WI38 (cell line): ENCODE data around the gene BCL11A.

ENCODE experiments used
- H3K4me3 ChIP-seq: 2 replicates; pipeline ENCODE4 v1.5.1; 2011; ENCODE audit warnings: low read depth, mild to moderate bottlenecking, control low read depth, low read length
- TF ChIP-seq, protein P1 (sequence below): IDR thresholded peaks from 2 replicates; pipeline ENCODE4 v1.5.1; 2012; ENCODE audit warnings: low read depth, mild to moderate bottlenecking, control low read depth, low read length

Gene BCL11A

DNA sequence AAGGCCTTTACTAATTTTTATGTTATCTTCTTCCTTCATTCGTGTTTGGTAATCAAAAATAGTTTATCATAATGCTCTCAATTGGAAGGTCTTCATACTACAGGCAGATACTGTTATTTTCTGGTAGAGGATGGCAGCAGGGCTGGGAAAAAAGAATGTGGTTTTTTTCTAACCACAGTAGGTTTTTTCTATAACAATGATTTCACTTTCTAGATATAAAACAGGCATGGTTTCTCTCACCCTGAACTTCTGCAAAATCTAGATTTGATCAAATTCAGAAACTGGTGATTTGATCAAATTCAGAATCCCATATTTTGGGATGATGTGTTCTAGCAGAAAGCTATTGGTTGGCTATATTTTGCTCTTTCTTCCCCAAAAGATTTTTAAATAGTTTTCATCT lies 27.6 kb downstream of the BCL11A start:
- no peak overlapping the region for H3K4me3 ChIP-seq
- TF ChIP-seq, protein P1, sequence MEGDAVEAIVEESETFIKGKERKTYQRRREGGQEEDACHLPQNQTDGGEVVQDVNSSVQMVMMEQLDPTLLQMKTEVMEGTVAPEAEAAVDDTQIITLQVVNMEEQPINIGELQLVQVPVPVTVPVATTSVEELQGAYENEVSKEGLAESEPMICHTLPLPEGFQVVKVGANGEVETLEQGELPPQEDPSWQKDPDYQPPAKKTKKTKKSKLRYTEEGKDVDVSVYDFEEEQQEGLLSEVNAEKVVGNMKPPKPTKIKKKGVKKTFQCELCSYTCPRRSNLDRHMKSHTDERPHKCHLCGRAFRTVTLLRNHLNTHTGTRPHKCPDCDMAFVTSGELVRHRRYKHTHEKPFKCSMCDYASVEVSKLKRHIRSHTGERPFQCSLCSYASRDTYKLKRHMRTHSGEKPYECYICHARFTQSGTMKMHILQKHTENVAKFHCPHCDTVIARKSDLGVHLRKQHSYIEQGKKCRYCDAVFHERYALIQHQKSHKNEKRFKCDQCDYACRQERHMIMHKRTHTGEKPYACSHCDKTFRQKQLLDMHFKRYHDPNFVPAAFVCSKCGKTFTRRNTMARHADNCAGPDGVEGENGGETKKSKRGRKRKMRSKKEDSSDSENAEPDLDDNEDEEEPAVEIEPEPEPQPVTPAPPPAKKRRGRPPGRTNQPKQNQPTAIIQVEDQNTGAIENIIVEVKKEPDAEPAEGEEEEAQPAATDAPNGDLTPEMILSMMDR: no peak

DNA sequence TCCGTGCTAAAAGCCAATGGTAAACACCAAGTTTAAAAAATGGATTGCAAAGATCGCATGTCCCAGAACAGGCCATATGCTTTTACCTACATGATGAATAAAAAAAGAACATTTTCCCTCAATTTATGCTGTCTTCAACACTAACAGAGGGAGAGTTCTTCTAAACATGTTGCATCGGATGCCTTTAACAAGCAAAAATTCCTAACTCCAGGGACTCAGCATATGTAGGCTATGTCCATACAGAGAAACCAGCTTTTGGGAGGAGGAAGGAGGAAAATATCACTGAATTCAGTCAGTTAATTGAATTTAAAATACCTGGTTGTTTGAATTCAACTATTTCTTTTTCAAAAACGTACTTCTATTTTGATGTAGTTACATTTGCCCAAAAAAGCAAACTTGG lies 28.6 kb downstream of the BCL11A start:
- TF ChIP-seq, protein P1: no peak
- no peak overlapping the region for H3K4me3 ChIP-seq

DNA sequence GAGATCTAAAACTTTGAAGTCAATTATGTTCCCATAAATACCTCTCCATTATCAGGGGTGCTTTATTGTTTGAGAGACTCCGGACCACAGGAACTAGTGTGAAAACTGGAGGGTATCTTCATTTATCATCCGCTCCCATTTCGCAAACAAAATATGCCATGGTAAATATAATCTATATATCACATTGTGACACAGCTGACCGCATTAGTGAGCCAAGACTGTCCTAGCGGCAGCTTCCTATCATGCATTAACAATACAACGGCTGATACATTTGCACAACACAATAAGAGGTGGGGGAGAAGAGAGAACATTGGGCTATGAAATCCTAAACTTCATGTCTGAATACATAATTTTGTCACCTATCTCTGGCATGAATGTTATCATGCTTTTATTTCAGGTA lies 29.5 kb downstream of the BCL11A start:
- TF ChIP-seq, protein P1: no peak

DNA sequence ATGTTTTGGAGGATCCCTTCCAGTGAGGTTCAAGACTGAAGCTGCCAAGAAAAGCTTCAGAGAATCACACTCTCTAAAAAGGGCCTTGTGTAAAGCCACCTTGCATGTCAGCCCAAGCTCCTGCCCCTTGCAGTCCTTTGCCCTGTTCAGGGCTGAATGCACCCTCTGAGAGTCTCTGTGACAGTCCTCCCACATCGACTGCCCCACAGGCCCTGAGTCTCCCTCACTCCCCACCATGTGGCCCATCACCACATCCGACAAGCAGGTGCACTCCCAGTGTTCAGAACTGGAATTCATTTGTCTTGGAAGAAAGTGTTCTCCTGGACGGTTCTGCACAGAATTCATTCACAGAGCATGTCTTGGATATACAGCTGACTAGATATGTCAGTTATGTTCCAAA lies 31.0 kb downstream of the BCL11A start:
- TF ChIP-seq, protein P1: no peak
- no peak overlapping the region for H3K4me3 ChIP-seq

More for the DNA sequence above, 29.5 kb downstream of the BCL11A start:
- no peak overlapping the region for H3K4me3 ChIP-seq

DNA sequence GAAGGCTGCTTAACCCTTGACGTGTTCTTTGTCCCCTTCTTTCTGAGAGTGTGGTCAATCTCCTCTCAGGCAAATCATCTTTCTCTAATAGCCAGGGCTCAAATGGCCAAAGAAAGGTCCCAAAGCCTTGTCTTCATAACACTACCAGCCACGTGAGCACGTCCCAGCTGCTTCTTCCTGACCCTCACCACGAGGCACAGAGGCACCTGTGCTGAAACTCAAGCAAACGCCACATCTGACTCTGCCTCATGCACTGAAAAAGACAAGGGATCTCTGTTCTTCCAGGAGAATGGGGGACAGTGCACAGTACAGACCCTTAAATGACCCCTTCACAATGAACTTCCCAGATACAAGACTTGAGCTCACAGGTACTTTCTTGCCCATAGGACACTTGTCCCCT lies 31.8 kb downstream of the BCL11A start:
- no peak overlapping the region for H3K4me3 ChIP-seq
- TF ChIP-seq, protein P1: no peak

DNA sequence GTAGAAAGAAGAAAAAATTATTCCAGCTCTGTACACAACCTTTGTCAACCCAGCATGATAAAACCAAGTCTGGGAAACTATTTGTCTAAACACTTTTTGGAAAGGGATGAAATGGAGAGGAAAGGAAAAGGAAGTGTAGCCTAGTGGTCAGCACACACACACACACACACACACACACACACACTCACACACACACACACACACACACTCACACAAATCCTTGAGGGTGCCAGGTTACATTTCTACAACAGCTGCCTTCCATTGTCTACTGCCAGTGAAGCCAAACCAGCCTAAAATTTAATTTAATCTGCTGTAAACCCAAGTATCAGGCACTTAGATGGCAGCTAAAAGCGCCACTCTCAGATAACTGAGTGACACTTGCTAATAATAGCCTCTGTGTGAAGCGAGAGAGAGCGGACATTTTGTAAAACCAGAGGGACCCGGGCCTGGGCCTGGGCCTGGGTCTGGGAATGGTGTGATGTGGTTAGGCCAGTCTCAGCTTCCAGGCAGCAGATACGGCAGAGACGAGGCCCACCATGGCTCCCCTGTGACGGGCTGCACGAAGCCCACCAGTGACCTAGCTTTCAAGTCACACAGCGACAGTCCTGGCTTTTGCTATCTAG lies 32.4 kb downstream of the BCL11A start:
- TF ChIP-seq, protein P1: no peak
- no peak overlapping the region for H3K4me3 ChIP-seq

DNA sequence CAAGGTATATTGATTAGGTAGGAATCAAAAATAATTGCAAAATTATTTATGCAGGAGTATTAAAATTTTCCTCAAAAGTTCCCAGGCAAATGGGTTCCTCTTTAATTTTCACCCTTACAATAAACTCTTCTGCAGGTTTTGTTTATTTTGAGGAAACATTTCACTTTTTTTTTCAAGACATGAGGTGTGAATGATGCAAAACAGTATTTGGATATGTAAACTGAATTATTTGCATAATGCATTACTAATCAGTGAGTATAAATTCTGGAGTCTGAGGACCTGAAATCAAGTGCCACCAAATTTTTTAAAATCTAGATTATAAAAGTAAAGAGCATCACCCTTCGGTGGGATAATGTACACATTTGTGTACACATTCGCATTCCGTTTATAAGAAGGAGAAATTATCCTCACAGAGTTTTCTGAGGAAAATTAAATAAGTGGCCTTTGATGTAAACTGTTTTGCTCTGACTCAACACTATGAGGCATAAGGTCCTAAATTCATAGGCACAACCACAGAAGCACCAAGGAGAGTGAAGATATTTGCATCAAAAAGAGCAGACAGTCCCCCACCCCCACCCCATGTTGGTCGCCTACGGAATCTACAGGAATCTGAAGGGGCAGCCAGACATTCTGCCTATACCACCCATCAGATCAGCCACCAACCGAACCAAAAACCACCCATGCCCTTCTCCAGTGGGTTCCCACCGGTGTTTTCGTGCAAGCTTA lies 33.1 kb downstream of the BCL11A start:
- H3K4me3 ChIP-seq: no peak overlapping the region
- TF ChIP-seq, protein P1: no peak
